IPS-18a (cell line): Measurements from ENCODE around the gene EFHC1.

Source experiments
- H3K27ac ChIP-seq: one replicate; pipeline ENCODE4 v1.5.1; 2013; ENCODE audit warnings: low read length
- H3K27me3 ChIP-seq: one replicate; pipeline ENCODE4 v1.6.1; 2013; ENCODE audit warnings: mild to moderate bottlenecking, low read length; ENCODE audit not compliant: control insufficient read depth, insufficient read depth
- H3K36me3 ChIP-seq: one replicate; pipeline ENCODE4 v1.6.1; 2013; ENCODE audit warnings: low read depth, low read length; ENCODE audit not compliant: control insufficient read depth
- H3K4me1 ChIP-seq: one replicate; pipeline ENCODE4 v1.6.1; 2013; ENCODE audit warnings: low read depth, low read length; ENCODE audit not compliant: control insufficient read depth
- H3K4me3 ChIP-seq: one replicate; pipeline ENCODE4 v1.5.1; 2013; ENCODE audit warnings: low read length
- H3K9ac ChIP-seq: one replicate; pipeline ENCODE4 v1.6.1; 2013; ENCODE audit warnings: mild to moderate bottlenecking, low read length, moderate library complexity
- H3K9me3 ChIP-seq: one replicate; pipeline ENCODE4 v1.6.1; 2013; ENCODE audit warnings: low read depth, low read length; ENCODE audit not compliant: control insufficient read depth

The EFHC1 gene

DNA sequence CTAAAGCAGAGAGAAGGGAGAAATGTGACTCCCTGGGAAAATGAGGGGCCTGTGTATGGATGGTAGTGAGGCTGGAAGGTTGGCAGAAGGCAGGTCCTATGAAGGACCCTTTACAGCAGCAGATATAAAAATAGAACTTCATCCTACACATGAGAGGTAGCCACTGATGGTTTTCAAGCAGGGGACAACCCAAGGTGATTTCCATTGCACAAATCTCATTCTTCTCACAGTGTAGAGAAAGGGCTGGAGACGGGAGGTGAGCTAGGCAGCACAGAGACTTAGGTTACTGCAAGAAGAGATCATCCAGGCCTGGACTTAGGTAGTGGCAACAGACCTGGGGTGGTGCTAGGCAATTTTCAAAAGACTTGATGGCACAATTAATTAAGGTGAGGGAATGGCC lies 126.0 kb downstream of the EFHC1 start:
- Histone ChIP-seq H3K27ac (no peak overlapping the region), H3K9me3 (no peaks in the 10 kb centered on the region), H3K36me3 (no peaks in the 10 kb centered on the region), H3K27me3 (no peaks in the 10 kb centered on the region), H3K4me1 (peaks cover 9% of the 10 kb centered on the region), H3K9ac (no peak overlapping the region), H3K4me3 (no peak overlapping the region)

DNA sequence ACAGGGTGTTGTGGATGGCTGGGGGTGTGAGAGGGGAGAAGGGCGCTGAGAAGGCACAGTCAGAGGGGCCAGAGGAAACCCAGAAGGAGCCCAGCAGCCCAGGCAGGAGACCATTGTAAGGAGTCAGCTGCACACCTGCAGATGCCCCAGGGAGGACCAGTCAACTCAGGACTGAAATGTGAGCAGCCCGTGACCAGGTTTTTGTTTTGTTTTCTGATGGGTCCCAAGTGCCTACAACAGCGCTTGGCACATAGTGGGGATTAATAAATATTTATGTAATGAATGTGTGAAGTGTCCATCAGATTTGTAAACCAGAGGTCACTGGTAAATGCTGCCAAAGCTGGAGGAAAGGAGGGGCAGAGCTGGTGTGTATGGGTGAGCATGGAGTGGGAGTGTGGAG lies 126.5 kb downstream of the EFHC1 start:
- Histone ChIP-seq H3K4me3 (no peak overlapping the region), H3K9me3 (no peaks in the 10 kb centered on the region), H3K27me3 (no peaks in the 10 kb centered on the region), H3K27ac (no peak overlapping the region), H3K36me3 (no peaks in the 10 kb centered on the region), H3K4me1 (peaks cover 14% of the 10 kb centered on the region), H3K9ac (no peak overlapping the region)

DNA sequence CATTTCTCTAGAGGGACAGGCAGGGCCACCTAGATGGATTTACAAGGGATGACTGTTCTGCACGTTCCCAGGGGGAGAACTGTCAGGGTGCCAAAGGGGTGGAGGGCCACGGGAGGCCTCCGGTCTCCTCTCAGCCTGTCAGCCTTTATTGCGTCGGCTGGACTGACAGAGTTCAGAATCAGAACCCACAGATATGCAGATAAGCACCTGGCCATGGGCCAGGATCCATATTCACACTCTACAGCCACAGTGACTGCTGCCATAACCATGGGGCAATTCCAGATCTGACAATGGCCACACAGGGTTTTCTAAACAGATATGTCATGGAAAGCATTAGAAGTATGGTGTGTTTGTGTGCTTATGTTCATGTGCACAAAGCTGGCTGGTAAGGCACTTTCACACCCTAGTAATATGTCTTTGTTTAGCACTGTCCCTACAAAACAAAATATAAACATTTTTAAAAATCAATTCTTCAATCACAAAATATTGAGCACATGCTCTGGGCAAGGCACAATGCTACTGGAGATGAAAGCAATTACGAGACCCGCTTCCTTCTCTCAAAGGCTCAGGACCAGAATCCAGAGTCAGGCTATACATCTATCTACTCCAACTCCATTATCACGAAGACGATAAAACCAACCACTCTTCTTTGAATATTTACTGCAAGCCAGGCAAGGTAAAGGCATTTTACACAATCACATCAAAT lies 127.7 kb downstream of the EFHC1 start:
- no peaks in the 10 kb centered on the region for H3K36me3 ChIP-seq
- no peaks in the 10 kb centered on the region for H3K9me3 ChIP-seq
- H3K27me3 ChIP-seq: no peaks in the 10 kb centered on the region
- H3K9ac ChIP-seq: no peak overlapping the region
- H3K27ac ChIP-seq: no peak overlapping the region
- H3K4me3 ChIP-seq: no peak overlapping the region
- peaks cover 25% of the 10 kb centered on the region for H3K4me1 ChIP-seq

DNA sequence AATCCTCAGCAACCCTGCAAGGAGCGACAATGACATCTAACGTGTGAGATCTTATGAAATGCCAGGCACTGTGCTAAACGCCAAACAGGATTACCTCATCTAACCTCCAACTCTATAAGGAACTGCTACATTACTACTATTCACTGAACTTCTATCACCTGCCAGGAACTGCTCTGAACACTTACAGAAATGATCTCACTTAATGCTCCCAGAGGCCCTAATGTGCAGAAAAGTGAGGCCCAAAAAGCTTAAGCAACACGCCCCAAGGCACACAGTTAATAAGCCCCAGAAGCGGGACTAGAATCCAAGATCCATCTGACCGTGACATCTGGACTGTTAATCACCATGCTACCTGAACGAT lies 128.2 kb downstream of the EFHC1 start:
- no peak overlapping the region for H3K4me3 ChIP-seq
- no peaks in the 10 kb centered on the region for H3K27me3 ChIP-seq
- H3K4me1 ChIP-seq: peaks cover 25% of the 10 kb centered on the region
- H3K9me3 ChIP-seq: no peaks in the 10 kb centered on the region
- H3K36me3 ChIP-seq: no peaks in the 10 kb centered on the region
- H3K9ac ChIP-seq: no peak overlapping the region
- H3K27ac ChIP-seq: no peak overlapping the region

DNA sequence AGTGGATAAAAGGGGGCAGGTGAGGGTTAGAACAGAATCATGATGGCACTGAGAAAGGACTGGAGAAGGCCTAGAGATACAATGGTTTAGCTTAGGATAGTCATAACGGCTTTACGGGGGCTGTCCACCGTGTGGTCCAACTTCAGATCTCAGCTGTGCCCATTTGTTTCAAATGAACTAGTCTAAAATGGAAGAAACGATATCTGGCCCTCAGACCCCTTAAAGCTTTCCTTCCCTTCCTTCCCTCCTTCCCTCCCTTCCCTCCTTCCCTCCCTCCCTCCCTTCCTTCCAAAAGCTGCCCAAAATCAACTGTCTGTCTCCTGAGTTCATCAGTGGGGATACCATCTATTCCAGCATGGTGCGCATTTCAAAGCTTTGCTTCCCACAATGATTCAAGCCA lies 128.9 kb downstream of the EFHC1 start:
- Histone ChIP-seq H3K27ac (no peak overlapping the region), H3K4me3 (no peak overlapping the region), H3K4me1 (peaks cover 20% of the 10 kb centered on the region), H3K9me3 (no peaks in the 10 kb centered on the region), H3K9ac (no peak overlapping the region), H3K36me3 (no peaks in the 10 kb centered on the region), H3K27me3 (no peaks in the 10 kb centered on the region)

DNA sequence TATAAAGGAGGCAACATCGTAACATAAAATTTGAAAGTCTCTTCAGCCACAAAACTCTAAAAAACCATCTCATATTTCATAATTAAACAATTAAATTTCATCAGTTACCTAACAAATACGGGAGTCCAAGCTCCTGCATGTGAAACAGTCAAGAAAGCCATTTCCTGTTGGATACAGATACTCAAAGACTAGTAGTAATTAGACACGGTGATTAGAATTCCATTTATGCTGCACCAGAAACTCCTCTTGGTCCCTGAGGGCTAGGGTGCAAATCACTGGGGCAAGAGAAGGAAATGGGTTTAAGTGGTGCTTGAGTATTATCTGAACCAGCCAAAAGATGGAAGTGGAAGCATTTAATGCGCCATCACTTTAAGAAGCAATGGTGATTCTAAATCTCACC lies 129.3 kb downstream of the EFHC1 start:
- Histone ChIP-seq H3K9me3 (no peaks in the 10 kb centered on the region), H3K4me1 (peaks cover 20% of the 10 kb centered on the region), H3K27me3 (no peaks in the 10 kb centered on the region), H3K9ac (no peak overlapping the region), H3K27ac (no peak overlapping the region), H3K36me3 (no peaks in the 10 kb centered on the region), H3K4me3 (no peak overlapping the region)

DNA sequence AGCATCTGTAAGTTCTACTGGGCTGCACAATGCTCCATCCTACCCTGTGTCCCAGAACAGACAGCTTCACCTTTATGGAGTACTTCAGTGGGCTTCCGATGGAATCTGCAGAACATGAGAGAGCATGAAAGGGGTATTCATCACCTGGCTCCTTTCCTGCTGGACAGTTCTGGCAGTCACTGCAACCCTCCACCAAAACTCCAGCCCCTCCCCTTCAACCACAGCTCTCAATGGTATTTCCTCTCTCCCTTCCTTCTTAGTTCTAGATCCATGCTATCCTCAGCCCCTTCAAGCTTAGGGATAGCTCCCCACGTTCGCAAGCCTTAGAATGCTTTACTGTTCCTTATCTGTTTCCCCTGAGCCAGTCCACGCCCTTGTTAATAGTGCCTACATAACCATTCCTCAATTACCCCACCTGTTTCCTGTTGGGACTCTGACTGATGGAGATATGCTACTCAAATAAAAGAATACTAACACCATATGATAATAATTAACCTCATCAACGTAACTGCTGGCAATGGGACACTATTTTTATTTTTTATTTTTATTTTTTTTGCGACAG lies 130.0 kb downstream of the EFHC1 start:
- H3K4me1 ChIP-seq: peaks cover 20% of the 10 kb centered on the region
- no peaks in the 10 kb centered on the region for H3K27me3 ChIP-seq
- no peaks in the 10 kb centered on the region for H3K9me3 ChIP-seq
- H3K9ac ChIP-seq: no peak overlapping the region
- H3K27ac ChIP-seq: no peak overlapping the region
- H3K4me3 ChIP-seq: no peak overlapping the region
- H3K36me3 ChIP-seq: no peaks in the 10 kb centered on the region

DNA sequence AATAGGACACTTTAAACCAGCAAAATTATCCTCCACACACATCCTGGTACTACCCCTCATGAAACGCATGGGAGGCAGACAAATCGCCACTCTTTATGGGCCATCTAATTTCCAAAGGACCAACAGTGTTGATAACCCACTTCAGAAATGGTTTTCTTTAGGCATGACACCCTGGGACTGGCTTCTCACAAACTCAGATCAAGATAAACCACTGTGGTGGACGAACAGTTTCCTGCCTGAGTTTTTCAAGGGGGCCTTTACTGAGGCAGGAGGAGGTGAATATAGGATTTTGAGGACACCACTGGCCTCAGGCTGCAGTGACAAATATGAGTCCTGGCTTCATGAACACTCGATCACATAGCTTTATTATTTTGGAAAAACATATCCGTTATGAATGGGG lies 130.7 kb downstream of the EFHC1 start:
- H3K36me3 ChIP-seq: no peaks in the 10 kb centered on the region
- no peaks in the 10 kb centered on the region for H3K9me3 ChIP-seq
- H3K9ac ChIP-seq: no peak overlapping the region
- no peak overlapping the region for H3K27ac ChIP-seq
- peaks cover 20% of the 10 kb centered on the region for H3K4me1 ChIP-seq
- H3K4me3 ChIP-seq: peak overlapping the region; percentile 8
- no peaks in the 10 kb centered on the region for H3K27me3 ChIP-seq

DNA sequence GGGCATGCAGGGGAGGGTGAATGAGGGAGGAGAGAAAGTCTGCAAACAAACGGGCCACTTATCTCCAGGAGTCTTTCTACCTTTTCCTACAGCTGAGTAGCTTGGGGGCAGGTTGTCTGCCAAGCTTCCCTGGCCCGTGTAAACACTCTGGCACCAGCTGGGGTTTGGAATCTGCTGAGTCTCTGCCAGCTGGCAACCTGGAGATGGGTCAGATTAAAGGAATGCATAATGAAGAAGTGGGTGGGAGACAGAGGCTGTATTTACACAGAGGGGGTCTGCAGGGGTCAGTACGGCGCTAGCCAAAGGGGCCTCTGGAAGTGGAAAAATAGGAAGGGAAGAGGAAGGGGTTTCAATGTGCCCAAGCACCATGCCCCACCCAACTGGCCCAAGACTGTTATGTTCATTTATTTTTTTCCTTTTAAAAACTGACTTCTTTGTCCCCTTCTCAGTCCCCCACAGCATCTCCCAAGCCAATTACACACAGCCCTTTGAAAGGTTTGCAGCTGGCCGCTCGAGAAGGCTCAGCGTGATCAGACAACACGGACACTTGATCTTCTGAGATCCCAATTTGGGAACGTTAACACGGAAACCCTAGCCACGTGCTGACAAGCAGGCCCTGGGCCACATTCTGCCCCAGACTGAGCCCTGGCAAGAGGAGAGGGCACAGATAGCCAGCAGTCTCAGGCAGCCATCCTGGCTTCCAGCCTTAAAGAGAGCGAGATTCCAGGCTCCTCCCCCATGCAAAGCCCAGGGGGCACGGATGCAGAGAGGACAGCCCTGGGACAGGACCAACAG lies 131.5 kb downstream of the EFHC1 start:
- Histone ChIP-seq H3K27ac (no peak overlapping the region), H3K4me3 (peak overlapping the region; percentile 29), H3K36me3 (no peaks in the 10 kb centered on the region), H3K4me1 (peaks cover 20% of the 10 kb centered on the region), H3K9me3 (no peaks in the 10 kb centered on the region), H3K27me3 (no peaks in the 10 kb centered on the region), H3K9ac (no peak overlapping the region)

DNA sequence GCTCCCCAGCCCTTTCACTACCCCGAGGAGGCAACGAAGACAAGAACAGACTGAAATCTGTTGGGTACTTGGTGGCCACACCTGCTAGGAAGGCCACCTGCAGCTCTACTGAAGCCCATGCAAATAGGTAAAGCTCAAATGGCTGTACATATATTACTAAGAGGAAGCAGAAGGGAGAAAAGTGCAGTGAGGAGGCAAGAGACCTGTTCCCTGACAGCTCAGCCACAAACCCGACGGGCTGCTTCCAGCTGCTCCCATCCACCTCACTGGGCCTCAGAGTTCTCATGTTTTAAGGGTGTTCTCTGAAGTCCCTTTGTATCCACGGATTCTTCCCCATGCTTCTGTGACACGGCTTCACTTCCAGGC lies 132.1 kb downstream of the EFHC1 start:
- Histone ChIP-seq H3K4me1 (peaks cover 20% of the 10 kb centered on the region), H3K36me3 (no peaks in the 10 kb centered on the region), H3K4me3 (peak overlapping the region; percentile 29), H3K27me3 (no peaks in the 10 kb centered on the region), H3K9me3 (no peaks in the 10 kb centered on the region), H3K9ac (no peak overlapping the region), H3K27ac (no peak overlapping the region)

DNA sequence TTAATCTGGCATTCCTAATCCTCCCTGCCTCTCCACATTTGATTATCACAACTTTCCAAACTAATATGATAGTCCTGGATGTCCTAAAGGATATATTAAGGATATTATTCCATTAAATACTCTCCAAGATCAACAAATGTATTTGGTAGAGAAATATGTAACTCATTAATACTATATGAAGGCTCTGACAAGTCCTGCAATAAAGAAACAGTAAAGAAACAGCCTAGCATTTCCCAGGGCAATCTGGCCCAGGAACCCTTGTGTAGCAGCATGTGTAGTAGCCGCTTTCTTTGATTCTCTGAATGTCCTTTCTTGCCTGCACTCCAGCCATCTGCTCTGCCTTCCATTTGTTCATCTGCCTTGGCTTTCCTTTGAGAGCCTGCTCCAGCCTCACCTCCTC lies 133.0 kb downstream of the EFHC1 start:
- Histone ChIP-seq H3K4me1 (peaks cover 29% of the 10 kb centered on the region), H3K9me3 (no peaks in the 10 kb centered on the region), H3K27me3 (no peaks in the 10 kb centered on the region), H3K4me3 (no peak overlapping the region), H3K9ac (no peak overlapping the region), H3K27ac (no peak overlapping the region), H3K36me3 (no peaks in the 10 kb centered on the region)

DNA sequence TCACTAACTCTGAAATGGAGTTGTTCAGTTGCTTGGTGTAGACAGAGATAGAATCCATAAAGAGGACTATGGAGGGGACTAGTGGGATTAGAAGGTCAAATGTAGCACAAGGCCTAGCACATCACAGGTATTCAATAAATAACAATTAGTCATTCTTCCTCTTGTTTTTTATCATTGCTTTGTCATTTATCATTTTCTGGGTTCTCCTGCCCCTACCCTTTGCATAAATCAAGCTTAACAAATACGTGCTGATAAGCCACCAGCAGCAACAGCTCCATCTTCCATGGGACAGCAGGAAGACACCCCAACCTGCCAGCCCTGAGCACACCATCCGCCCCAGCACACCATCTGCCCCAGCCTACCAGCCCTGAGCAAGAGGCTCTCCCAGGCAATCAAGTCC lies 133.6 kb downstream of the EFHC1 start:
- no peaks in the 10 kb centered on the region for H3K9me3 ChIP-seq
- H3K27me3 ChIP-seq: no peaks in the 10 kb centered on the region
- H3K4me1 ChIP-seq: peaks cover 33% of the 10 kb centered on the region
- H3K36me3 ChIP-seq: no peaks in the 10 kb centered on the region
- H3K27ac ChIP-seq: no peak overlapping the region
- H3K9ac ChIP-seq: no peak overlapping the region
- no peak overlapping the region for H3K4me3 ChIP-seq
